HepG2 (cell line): Measurements from ENCODE around the gene FBXW8. TPM values are rescaled to one million over a fixed set of nuclear protein-coding genes. Genes with fewer than 3 reads are reported as not detected.

Experiments used
- KLF16 ChIP-seq, 2 experiments: sonication (generic) in 1 of 2; formaldehyde crosslinking in 1 of 2; IDR thresholded peaks; 2 replicates each; pipeline versions ENCODE4 v1.6.1 to v1.8.0; 2016 to 2023; ENCODE audit warnings: missing genetic modification reagents in 2 of 2, missing compliant biosample characterization in 1 of 2
- MBD4 ChIP-seq: IDR thresholded peaks from 2 replicates; pipeline ENCODE4 v1.6.1; 2012; ENCODE audit warnings: low read length, inconsistent platforms, borderline replicate concordance
- RFX1 ChIP-seq: fragments of 450-650 bp; IDR thresholded peaks from 2 replicates; pipeline ENCODE4 v1.6.1; 2017
- RXRA ChIP-seq: sonication (generic); formaldehyde crosslinking; IDR thresholded peaks from 2 replicates; pipeline ENCODE4 v1.5.1; 2020; ENCODE audit warnings: missing genetic modification reagents
- SALL1 ChIP-seq: sonication (generic); formaldehyde crosslinking; IDR thresholded peaks from 2 replicates; pipeline ENCODE4 v1.8.0; 2022; ENCODE audit warnings: mild to moderate bottlenecking, missing genetic modification reagents
- SAP130 ChIP-seq: IDR thresholded peaks from 2 replicates; pipeline ENCODE4 v1.6.1; 2016; ENCODE audit warnings: low read depth
- STAT5B ChIP-seq: sonication (generic); formaldehyde crosslinking; IDR thresholded peaks from 2 replicates; pipeline ENCODE4 v1.4.0; 2020; ENCODE audit warnings: missing genetic modification reagents
- UBTF ChIP-seq: sonication (generic); formaldehyde crosslinking; IDR thresholded peaks from 2 replicates; pipeline ENCODE4 v1.4.0; 2020; ENCODE audit warnings: mild to moderate bottlenecking, missing genetic modification reagents
- ZNF558 ChIP-seq: sonication (generic); formaldehyde crosslinking; IDR thresholded peaks from 2 replicates; pipeline ENCODE4 v1.9.0; 2022; ENCODE audit warnings: mild to moderate bottlenecking, missing genetic modification reagents, borderline replicate concordance
- ZNF891 ChIP-seq: sonication (generic); formaldehyde crosslinking; IDR thresholded peaks from 2 replicates; pipeline ENCODE4 v1.5.0; 2020; ENCODE audit warnings: mild to moderate bottlenecking, missing genetic modification reagents
- polyA plus RNA-seq, 8 experiments: library from polyadenylated mRNA; depleted of rRNA in 3 of 8; stranded (reverse) in 7 of 8; unstranded in 1 of 8; fragments of >200 nt; fragmentation: Illumina TruSeq in 4 of 8; extraction: Trizol in 4 of 8; gene quantifications; 2 replicates each; pipeline versions ENCODE4 v1.2.1 to v1.2.3, GENCODE V29; 2011 to 2016; ENCODE audit warnings: low read depth in 4 of 8, missing spikeins in 1 of 8, mixed read lengths in 1 of 8; ENCODE audit not compliant: insufficient read depth in 1 of 8
- total RNA-seq, 5 experiments: library from RNA; depleted of rRNA; stranded (reverse); fragments of >200 nt; fragmentation: Illumina TruSeq; extraction: Trizol; gene quantifications; 2 replicates each; pipeline ENCODE4 v1.2.3, GENCODE V29; 2016; ENCODE audit warnings: low read depth in 1 of 5
- TF ChIP-seq, protein P1 (sequence below): sonication (generic); formaldehyde crosslinking; IDR thresholded peaks from 2 replicates; pipeline ENCODE4 v1.9.0; 2022; ENCODE audit warnings: low read depth, missing genetic modification reagents
- TF ChIP-seq, protein P2 (sequence below): IDR thresholded peaks from 2 replicates; pipeline ENCODE4 v1.6.1; 2012; ENCODE audit warnings: low read depth, low read length, improper control_type of control experiment
- TF ChIP-seq, protein P3 (sequence below): IDR thresholded peaks from 2 replicates; pipeline ENCODE4 v1.6.1; 2016; ENCODE audit warnings: missing compliant biosample characterization, missing genetic modification reagents, borderline replicate concordance
- TF ChIP-seq, protein P4 (sequence below): sonication (generic); formaldehyde crosslinking; IDR thresholded peaks from 2 replicates; pipeline ENCODE4 v1.5.0; 2020; ENCODE audit warnings: missing genetic modification reagents
- TF ChIP-seq, protein P5 (sequence below): sonication (generic); formaldehyde crosslinking; IDR thresholded peaks from 2 replicates; pipeline ENCODE4 v1.5.0; 2020; ENCODE audit warnings: mild to moderate bottlenecking, missing genetic modification reagents

Gene FBXW8
- total and polyA plus RNA-seq, 2 of the 13 experiments (the other 11 are each of a cell fraction or from before 2014, with no cell fraction given), result 5.1 to 5.9 TPM

DNA sequence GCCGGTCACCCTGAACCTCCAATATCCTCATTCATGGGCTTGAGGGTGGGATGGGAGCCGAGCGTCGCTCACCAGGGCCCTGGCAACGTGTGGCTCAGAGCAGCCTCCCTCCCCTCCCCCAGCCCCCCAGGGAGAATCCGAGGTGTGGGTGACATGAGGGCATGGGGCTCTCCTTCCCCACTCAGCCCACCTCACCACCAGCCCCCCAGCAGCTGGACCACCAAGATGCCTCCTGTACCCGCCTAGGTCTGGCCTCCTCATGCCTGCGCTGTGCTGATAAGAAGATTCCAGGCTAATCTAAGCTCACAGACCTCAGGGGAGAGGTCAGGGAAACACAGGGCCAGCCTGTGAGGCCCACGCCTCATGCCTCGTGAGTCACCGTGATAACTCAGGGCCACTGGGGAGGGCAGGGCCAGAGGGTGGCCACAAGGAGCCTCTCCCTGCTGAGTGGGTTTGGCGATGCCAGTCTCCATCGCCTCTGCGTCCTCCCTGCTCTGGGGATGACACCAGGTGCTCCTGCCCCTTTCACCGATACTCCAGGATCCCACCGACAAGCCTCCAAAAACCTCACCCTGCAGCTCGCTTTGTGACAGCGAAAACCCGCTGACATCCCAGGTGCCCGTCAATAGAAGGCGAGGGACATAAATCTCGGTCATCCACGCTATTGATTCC, 131.6 kb downstream of the FBXW8 start (continued):
- TF ChIP-seq, protein P1, sequence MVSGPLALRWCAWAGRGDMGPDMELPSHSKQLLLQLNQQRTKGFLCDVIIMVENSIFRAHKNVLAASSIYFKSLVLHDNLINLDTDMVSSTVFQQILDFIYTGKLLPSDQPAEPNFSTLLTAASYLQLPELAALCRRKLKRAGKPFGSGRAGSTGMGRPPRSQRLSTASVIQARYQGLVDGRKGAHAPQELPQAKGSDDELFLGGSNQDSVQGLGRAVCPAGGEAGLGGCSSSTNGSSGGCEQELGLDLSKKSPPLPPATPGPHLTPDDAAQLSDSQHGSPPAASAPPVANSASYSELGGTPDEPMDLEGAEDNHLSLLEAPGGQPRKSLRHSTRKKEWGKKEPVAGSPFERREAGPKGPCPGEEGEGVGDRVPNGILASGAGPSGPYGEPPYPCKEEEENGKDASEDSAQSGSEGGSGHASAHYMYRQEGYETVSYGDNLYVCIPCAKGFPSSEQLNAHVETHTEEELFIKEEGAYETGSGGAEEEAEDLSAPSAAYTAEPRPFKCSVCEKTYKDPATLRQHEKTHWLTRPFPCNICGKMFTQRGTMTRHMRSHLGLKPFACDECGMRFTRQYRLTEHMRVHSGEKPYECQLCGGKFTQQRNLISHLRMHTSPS (CRISPR knock-in tag), result peak; percentile 55; the same call in 1 of the 2 replicates
- TF ChIP-seq KLF16 (CRISPR knock-in tag; IDR thresholded peaks at IDR 0.05) (no peak), MBD4 (no peak), STAT5B (CRISPR knock-in tag) (no peak), SALL1 (CRISPR knock-in tag) (peak; percentile 35), RXRA (CRISPR knock-in tag) (peak; percentile 50; the same call in 1 of the 2 replicates), ZNF891 (CRISPR knock-in tag) (peak; percentile 58; the same call in 1 of the 2 replicates), UBTF (CRISPR knock-in tag) (no peak), RFX1 (no peak), ZNF558 (no peak), SAP130 (peak; percentile 37; the same call in 1 of the 2 replicates)
- TF ChIP-seq, protein P2, sequence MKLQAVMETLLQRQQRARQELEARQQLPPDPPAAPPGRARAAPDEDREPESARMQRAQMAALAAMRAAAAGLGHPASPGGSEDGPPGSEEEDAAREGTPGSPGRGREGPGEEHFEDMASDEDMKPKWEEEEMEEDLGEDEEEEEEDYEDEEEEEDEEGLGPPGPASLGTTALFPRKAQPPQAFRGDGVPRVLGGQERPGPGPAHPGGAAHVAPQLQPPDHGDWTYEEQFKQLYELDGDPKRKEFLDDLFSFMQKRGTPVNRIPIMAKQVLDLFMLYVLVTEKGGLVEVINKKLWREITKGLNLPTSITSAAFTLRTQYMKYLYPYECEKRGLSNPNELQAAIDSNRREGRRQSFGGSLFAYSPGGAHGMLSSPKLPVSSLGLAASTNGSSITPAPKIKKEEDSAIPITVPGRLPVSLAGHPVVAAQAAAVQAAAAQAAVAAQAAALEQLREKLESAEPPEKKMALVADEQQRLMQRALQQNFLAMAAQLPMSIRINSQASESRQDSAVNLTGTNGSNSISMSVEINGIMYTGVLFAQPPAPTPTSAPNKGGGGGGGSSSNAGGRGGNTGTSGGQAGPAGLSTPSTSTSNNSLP, result no peak
- TF ChIP-seq, protein P3, sequence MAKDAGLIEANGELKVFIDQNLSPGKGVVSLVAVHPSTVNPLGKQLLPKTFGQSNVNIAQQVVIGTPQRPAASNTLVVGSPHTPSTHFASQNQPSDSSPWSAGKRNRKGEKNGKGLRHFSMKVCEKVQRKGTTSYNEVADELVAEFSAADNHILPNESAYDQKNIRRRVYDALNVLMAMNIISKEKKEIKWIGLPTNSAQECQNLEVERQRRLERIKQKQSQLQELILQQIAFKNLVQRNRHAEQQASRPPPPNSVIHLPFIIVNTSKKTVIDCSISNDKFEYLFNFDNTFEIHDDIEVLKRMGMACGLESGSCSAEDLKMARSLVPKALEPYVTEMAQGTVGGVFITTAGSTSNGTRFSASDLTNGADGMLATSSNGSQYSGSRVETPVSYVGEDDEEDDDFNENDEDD (CRISPR knock-in tag), result no peak
- TF ChIP-seq, protein P4, sequence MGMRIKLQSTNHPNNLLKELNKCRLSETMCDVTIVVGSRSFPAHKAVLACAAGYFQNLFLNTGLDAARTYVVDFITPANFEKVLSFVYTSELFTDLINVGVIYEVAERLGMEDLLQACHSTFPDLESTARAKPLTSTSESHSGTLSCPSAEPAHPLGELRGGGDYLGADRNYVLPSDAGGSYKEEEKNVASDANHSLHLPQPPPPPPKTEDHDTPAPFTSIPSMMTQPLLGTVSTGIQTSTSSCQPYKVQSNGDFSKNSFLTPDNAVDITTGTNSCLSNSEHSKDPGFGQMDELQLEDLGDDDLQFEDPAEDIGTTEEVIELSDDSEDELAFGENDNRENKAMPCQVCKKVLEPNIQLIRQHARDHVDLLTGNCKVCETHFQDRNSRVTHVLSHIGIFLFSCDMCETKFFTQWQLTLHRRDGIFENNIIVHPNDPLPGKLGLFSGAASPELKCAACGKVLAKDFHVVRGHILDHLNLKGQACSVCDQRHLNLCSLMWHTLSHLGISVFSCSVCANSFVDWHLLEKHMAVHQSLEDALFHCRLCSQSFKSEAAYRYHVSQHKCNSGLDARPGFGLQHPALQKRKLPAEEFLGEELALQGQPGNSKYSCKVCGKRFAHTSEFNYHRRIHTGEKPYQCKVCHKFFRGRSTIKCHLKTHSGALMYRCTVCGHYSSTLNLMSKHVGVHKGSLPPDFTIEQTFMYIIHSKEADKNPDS (CRISPR knock-in tag), result no peak
- TF ChIP-seq, protein P5, sequence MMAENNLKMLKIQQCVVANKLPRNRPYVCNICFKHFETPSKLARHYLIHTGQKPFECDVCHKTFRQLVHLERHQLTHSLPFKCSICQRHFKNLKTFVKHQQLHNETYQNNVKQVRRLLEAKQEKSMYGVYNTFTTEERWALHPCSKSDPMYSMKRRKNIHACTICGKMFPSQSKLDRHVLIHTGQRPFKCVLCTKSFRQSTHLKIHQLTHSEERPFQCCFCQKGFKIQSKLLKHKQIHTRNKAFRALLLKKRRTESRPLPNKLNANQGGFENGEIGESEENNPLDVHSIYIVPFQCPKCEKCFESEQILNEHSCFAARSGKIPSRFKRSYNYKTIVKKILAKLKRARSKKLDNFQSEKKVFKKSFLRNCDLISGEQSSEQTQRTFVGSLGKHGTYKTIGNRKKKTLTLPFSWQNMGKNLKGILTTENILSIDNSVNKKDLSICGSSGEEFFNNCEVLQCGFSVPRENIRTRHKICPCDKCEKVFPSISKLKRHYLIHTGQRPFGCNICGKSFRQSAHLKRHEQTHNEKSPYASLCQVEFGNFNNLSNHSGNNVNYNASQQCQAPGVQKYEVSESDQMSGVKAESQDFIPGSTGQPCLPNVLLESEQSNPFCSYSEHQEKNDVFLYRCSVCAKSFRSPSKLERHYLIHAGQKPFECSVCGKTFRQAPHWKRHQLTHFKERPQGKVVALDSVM, result peak; percentile 16; the same call in 1 of the 2 replicates
